Measurements from ENCODE around the gene CD96.
"Not testable (repeated sequence)": the region's sequence is repeated elsewhere in the genome, so short reads cannot be mapped to it uniquely, and the experiment has no call there.

CD96 gene

DNA sequence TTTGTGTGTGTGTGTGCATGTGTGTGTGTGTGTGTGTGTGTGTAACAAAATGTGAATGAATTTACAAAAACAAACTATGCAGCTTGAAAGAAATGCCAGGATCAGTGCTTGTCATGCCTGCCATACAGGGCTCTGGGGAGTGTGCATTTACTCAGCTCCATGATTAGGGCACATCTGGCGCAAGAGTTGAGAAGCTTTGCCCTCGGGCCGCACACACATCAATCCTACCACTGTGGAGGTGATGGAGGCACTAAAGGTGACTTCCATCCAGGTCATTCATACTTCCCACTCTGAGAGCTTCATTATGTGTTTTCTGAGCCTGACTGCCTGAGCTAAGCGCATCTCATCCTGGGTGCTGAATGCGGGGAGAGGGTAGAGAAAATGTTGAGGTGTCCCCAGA is 125.2 kb downstream of the CD96 start:
- Histone ChIP-seq H3K27ac (peak overlapping the region; percentile 80), H3K4me1 (ENCODE audit: control insufficient read depth in 1 of 2, insufficient read depth in 1 of 2, low read depth in 1 of 2, low read length in 1 of 2) (peaks cover 25 to 40% of the 10 kb centered on the region in 2 experiments), H3K4me3 (ENCODE audit: low read depth in 1 of 2, low read length in 1 of 2) (no peak overlapping the region), H3K27me3 (no peaks in the 10 kb centered on the region), H3K9me3 (no peaks in the 10 kb centered on the region), H3K36me3 (no peaks in the 10 kb centered on the region)
- TF ChIP-seq, protein P1, sequence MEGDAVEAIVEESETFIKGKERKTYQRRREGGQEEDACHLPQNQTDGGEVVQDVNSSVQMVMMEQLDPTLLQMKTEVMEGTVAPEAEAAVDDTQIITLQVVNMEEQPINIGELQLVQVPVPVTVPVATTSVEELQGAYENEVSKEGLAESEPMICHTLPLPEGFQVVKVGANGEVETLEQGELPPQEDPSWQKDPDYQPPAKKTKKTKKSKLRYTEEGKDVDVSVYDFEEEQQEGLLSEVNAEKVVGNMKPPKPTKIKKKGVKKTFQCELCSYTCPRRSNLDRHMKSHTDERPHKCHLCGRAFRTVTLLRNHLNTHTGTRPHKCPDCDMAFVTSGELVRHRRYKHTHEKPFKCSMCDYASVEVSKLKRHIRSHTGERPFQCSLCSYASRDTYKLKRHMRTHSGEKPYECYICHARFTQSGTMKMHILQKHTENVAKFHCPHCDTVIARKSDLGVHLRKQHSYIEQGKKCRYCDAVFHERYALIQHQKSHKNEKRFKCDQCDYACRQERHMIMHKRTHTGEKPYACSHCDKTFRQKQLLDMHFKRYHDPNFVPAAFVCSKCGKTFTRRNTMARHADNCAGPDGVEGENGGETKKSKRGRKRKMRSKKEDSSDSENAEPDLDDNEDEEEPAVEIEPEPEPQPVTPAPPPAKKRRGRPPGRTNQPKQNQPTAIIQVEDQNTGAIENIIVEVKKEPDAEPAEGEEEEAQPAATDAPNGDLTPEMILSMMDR (IDR thresholded peaks at IDR 0.05), result no peak

DNA sequence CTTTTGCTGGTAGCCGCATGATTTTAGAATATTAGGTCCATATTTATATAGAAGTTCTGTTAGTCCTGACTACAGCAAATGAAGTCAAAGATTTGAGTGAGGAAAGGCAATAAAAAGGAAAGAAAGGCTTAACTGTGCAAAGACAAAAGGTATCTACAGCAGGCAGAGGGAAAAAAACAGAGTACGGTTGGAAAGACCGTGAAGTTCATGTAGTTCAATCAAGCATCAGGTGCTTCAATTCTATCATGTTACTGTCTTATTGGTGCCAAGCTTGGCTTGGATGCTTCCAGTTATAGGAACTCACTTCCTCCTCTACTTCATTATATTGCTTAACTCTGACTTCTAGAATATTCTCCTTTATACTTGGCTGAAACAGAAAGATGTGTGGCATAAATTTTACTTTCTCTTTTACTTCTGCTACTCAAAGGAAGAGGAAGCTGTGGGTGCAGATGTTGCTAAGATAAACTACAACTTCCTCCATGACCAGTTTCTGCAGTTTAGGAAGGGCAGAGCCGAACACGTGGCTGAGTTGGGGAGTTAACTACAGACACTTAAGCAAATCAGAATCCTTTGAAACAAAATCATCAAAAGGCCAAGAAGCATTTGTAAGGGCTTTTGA is 125.7 kb downstream of the CD96 start:
- peak overlapping the region; percentile 80 for H3K27ac ChIP-seq
- no peaks in the 10 kb centered on the region for H3K27me3 ChIP-seq
- no peaks in the 10 kb centered on the region for H3K36me3 ChIP-seq
- no peak overlapping the region for H3K4me3 ChIP-seq (ENCODE audit: low read depth in 1 of 2, low read length in 1 of 2)
- H3K4me1 ChIP-seq (ENCODE audit: control insufficient read depth in 1 of 2, insufficient read depth in 1 of 2, low read depth in 1 of 2, low read length in 1 of 2), result peaks cover 25 to 38% of the 10 kb centered on the region in 2 experiments
- no peaks in the 10 kb centered on the region for H3K9me3 ChIP-seq
- TF ChIP-seq, protein P1 (IDR thresholded peaks at IDR 0.05), result no peak

DNA sequence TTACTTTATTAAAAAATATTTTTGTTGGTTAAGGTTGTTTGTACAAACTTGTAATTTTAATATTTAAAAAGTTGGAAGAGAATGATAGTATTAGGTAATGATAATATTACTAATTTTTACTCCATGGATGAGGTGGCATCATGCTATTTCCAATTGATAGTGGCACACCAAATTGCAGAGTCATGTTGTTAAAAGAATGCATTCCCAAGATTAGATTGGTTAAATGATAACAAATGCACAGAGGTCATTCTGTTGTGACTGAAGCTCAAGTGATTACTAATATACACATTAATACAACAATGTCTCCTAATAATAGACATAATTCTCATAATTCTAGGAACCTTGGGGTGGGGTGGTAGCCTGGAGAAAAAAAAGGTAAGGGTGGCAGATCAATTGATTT is 126.3 kb downstream of the CD96 start:
- H3K27me3 ChIP-seq, result no peaks in the 10 kb centered on the region
- H3K4me3 ChIP-seq (ENCODE audit: low read depth in 1 of 2, low read length in 1 of 2), result no peak overlapping the region
- no peaks in the 10 kb centered on the region for H3K9me3 ChIP-seq
- no peaks in the 10 kb centered on the region for H3K36me3 ChIP-seq
- H3K27ac ChIP-seq, result peak overlapping the region; percentile 80
- TF ChIP-seq, protein P1 (IDR thresholded peaks at IDR 0.05), result no peak
- H3K4me1 ChIP-seq (ENCODE audit: control insufficient read depth in 1 of 2, insufficient read depth in 1 of 2, low read depth in 1 of 2, low read length in 1 of 2), result peaks cover 25 to 34% of the 10 kb centered on the region in 2 experiments

DNA sequence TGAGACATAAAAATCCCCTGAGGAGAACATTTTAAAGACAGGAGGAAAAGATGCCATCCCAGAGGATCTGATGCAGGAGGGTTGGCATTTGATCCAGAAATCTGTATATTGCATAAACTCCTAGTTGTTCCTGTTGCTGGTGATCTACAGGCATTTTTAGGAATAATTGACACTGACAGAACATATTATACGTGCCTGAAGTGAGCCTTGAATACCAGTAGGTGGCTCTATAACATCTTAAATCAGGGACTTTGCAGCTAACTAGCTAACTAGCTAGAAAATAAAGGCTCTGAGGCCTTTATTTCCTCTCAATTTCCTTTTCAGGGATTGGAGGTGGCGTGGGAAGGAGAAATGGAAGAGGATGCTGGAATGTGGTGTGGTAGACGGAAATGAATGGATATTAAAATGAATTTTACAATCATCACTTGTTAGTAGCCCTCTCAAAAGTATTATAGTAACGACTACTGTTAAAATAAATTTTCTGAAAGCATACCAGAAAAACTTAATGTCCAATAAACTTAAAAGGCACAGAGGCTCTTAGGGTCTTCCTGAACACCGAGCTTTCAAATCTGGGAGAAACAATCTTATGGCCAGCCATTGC is 127.0 kb downstream of the CD96 start:
- Histone ChIP-seq H3K36me3 (no peaks in the 10 kb centered on the region), H3K9me3 (no peaks in the 10 kb centered on the region), H3K27me3 (no peaks in the 10 kb centered on the region), H3K27ac (peak overlapping the region; percentile 80), H3K4me3 (ENCODE audit: low read depth in 1 of 2, low read length in 1 of 2) (no peak overlapping the region), H3K4me1 (ENCODE audit: control insufficient read depth in 1 of 2, insufficient read depth in 1 of 2, low read depth in 1 of 2, low read length in 1 of 2) (peaks cover 32 to 40% of the 10 kb centered on the region in 2 experiments)
- TF ChIP-seq, protein P1 (IDR thresholded peaks at IDR 0.05), result peak; percentile 84

DNA sequence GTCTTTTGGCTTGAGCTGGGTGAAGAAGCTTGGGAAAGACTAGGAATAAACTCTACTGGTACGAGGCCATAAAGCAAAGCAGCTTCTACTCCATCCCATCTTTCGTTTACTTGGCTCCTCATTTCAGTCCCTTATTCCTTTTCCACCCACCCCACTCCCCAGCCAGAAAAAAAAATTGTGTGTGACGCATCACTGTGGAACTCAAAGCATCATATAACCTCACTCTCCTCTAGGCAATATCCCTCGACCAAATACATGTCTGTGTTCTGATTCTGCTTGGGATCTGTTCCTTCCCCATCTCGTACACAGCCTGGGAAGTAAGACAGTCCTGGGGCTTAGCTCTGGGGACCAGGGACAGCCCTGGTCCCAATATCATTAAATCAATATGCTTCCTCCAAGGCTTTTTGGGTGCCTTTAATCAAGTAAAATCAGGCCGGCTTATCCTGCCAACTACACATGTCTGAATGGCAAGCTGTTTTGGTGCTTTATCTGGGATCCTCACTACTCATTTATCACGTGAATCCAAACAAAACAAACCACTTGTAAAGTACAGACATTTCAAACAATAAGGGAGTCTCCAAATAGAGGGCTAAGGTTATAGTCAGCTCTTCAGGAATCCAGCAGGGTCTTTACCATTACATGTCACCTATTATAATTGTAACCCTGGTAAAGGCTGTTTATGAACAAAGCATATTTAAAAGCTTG is 128.1 kb downstream of the CD96 start:
- Histone ChIP-seq H3K36me3 (no peaks in the 10 kb centered on the region), H3K4me1 (ENCODE audit: control insufficient read depth in 1 of 2, insufficient read depth in 1 of 2, low read depth in 1 of 2, low read length in 1 of 2) (peaks cover 41 to 51% of the 10 kb centered on the region in 2 experiments), H3K9me3 (no peaks in the 10 kb centered on the region), H3K27me3 (no peaks in the 10 kb centered on the region), H3K4me3 (ENCODE audit: low read depth in 1 of 2, low read length in 1 of 2) (no peak overlapping the region), H3K27ac (no peak overlapping the region)
- TF ChIP-seq, protein P1 (IDR thresholded peaks at IDR 0.05), result no peak

DNA sequence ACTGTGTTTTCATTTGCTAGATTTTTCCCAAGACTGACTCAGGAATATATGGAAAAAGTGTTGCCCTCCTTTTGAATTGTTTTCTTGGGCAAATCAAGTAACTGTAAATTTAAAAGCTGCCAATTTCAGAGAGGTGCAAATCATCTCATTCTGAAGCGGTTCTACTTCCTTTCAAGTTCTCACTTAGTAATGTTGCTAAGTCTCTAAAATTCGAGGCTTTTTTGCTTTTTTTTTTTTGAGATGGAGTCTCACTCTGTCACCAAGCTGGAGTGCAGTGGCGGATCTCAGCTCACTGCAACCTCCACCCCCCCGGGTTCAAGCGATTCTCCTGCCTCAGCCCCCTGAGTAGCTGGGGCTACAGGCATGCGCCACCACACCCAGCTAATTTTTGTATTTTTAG is 130.5 kb downstream of the CD96 start:
- Histone ChIP-seq H3K4me1 (ENCODE audit: control insufficient read depth in 1 of 2, insufficient read depth in 1 of 2, low read depth in 1 of 2, low read length in 1 of 2) (peaks cover 38 to 63% of the 10 kb centered on the region in 2 experiments), H3K27me3 (peaks cover 15% of the 10 kb centered on the region)
- H3K27ac ChIP-seq; H3K36me3 ChIP-seq; H3K4me3 ChIP-seq (ENCODE audit: low read depth in 1 of 2, low read length in 1 of 2); H3K9me3 ChIP-seq: not testable (repeated sequence)

Data from neutrophil (primary cell).